Measurements from ENCODE around the gene IL17REL. TPM values are rescaled to one million over a fixed set of nuclear protein-coding genes. Genes with fewer than 3 reads are reported as not detected.

The IL17REL gene
- total RNA-seq, 1 donor from 2014 or later: not detected

DNA sequence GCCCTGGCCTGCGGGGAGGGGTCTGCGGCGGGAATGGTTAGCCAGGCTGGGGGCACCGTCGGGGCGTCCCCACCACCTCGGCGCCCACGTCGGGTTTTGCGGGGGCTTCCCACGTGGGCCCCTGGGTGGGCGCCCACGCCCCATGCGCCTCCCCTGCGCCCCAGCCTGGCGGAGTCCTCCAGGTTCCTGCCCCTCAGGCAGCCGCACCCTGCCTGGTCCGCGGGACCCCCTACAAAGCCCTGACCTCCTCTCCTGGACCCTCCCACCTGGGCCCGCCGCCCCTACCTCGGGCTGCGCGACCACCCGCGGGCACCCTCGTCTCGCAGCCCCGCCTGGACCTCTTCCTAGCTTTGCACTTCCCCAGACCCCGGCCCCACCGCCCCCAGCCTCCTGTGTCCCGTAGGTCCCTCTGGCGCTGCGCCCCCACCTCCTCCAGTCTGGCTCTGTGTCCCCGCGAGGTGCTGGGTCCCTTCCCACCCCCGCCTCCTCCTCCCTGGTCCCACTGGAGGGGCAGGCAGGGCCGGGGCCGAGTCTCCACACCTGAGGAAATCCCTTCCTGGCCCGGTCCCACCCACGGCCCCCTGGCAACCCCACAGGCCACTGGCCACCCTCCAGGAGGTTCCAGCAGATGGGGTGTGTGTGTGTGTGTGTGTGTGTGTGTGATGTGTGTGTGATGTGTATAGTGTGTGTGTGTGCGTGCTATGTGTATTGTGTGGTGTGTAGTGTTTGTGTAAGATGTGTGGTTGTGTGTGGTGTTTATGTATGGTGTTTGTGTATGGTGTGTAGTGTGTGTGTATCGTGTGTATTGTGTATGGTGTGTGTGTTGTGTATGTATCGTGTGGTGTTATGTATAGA is 40.2 kb downstream of the IL17REL start:
- intact Hi-C loops (cut with DNase I): no loop called here
- DNase-seq (ENCODE audit: low spot score in 2 of 2): peak in 1 of 2 donors; percentile 64
- H3K27ac ChIP-seq: no peak overlapping the region
- no peaks in the 10 kb centered on the region for H3K9me3 ChIP-seq
- TF ChIP-seq, protein P1, sequence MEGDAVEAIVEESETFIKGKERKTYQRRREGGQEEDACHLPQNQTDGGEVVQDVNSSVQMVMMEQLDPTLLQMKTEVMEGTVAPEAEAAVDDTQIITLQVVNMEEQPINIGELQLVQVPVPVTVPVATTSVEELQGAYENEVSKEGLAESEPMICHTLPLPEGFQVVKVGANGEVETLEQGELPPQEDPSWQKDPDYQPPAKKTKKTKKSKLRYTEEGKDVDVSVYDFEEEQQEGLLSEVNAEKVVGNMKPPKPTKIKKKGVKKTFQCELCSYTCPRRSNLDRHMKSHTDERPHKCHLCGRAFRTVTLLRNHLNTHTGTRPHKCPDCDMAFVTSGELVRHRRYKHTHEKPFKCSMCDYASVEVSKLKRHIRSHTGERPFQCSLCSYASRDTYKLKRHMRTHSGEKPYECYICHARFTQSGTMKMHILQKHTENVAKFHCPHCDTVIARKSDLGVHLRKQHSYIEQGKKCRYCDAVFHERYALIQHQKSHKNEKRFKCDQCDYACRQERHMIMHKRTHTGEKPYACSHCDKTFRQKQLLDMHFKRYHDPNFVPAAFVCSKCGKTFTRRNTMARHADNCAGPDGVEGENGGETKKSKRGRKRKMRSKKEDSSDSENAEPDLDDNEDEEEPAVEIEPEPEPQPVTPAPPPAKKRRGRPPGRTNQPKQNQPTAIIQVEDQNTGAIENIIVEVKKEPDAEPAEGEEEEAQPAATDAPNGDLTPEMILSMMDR (IDR thresholded peaks at IDR 0.05): no peak
- peaks cover 9 to 23% of the 10 kb centered on the region in 2 donors for H3K4me1 ChIP-seq
- H3K27me3 ChIP-seq: no peaks in the 10 kb centered on the region
- peak overlapping the region; percentile 62 to 75 for H3K4me3 ChIP-seq
- H3K36me3 ChIP-seq: no peaks in the 10 kb centered on the region

DNA sequence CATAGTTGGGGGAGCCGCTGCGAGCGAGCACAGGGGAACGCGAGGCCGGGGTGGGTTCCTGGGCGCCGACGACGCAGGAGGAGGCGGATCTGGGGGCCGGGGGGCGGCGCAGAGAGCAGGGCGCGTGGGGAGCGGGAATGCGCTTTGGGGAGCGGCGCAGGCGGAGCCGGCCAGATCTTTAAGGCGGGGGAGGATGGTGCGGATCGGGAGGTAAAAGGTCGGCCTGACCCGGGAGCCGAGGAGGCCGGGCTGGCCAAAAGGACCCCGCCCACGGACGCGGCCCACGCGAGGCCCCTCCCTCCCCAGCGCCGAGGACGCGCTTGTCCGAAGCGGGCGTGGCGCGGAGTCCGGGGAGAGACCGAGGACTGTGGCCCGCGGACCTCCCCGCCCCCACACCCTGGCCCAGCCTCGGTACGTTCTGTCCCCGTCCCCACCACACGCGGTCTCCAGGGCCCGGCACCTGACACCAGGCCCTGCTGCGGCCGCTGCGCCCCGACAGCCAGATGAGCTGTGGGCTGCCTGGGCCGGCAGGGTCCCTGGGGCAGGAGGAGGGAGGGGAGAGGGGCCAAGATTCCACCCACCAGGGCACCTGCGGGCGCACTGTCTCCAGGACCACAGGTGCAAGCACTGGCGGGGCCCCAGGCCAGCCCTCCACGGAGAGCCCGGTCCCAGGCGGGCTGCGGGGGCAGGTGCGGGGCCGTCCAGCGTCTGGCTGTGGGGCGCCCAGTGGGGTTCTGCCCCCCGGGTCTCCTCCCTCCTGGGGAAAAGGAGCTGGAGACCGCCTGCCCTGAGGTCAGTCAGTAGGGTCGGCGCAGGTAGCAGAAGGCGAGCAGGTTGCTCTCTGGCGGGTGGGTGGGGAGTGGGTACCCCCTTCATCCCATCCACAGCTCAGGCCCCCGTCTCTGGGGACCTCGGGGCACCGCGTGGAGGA is 41.1 kb downstream of the IL17REL start:
- peak in 1 of 2 donors; percentile 89 for DNase-seq (ENCODE audit: low spot score in 2 of 2)

GRCh38 chr22:49970528-49971231 is 41.9 kb downstream of the IL17REL start:
- peak overlapping the region; percentile 62 to 75 for H3K4me3 ChIP-seq
- peak; percentile 95 to 98 for DNase-seq (ENCODE audit: low spot score in 2 of 2)
- H3K27me3 ChIP-seq: no peaks in the 10 kb centered on the region
- intact Hi-C loops (cut with DNase I): loop anchor here (2.0 kb wide), 1 partner anchor 34 kb away; no protein-coding TSS in a partner anchor
- no peaks in the 10 kb centered on the region for H3K36me3 ChIP-seq
- H3K4me1 ChIP-seq: peaks cover 9 to 40% of the 10 kb centered on the region in 2 donors
- no peaks in the 10 kb centered on the region for H3K9me3 ChIP-seq
- TF ChIP-seq, protein P1 (IDR thresholded peaks at IDR 0.05): no peak
- H3K27ac ChIP-seq: peak overlapping the region; percentile 77 to 79

More for the DNA sequence above, 41.1 kb downstream of the IL17REL start:
- H3K27ac ChIP-seq: peak overlapping the region; percentile 77 to 79
- TF ChIP-seq, protein P1 (IDR thresholded peaks at IDR 0.05): no peak
- H3K36me3 ChIP-seq: no peaks in the 10 kb centered on the region
- no peaks in the 10 kb centered on the region for H3K27me3 ChIP-seq
- peaks cover 9 to 32% of the 10 kb centered on the region in 2 donors for H3K4me1 ChIP-seq
- intact Hi-C loops (cut with DNase I): loop anchor here (2.0 kb wide), 1 partner anchor 35 kb away; no protein-coding TSS in a partner anchor
- no peaks in the 10 kb centered on the region for H3K9me3 ChIP-seq
- H3K4me3 ChIP-seq: peak overlapping the region; percentile 62 to 75

- TF ChIP-seq, protein P1 (IDR thresholded peaks at IDR 0.05): no peak
- no peaks in the 10 kb centered on the region for H3K36me3 ChIP-seq
- no peaks in the 10 kb centered on the region for H3K9me3 ChIP-seq
- intact Hi-C loops (cut with DNase I): loop anchor here (2.0 to 10.0 kb wide), 2 partner anchors 33 to 535 kb away; partner anchors contain the start of genes LMF2 and NCAPH2
- peaks cover 9 to 40% of the 10 kb centered on the region in 2 donors for H3K4me1 ChIP-seq
- no peaks in the 10 kb centered on the region for H3K27me3 ChIP-seq
- H3K27ac ChIP-seq: peak overlapping the region; percentile 49 to 69
- peak in 1 of 2 donors; percentile 65 for DNase-seq (ENCODE audit: low spot score in 2 of 2)
- no peak overlapping the region for H3K4me3 ChIP-seq
These were observed 42.6 kb downstream of the IL17REL start for GRCh38 chr22:49969751-49970527.

Measured in ascending aorta (tissue), 2 donors.